Heart right ventricle (tissue), 16 donors: Measurements from ENCODE around the gene TMPRSS2. TPM values are rescaled to one million over a fixed set of nuclear protein-coding genes. Genes with fewer than 3 reads are reported as not detected.

ENCODE experiments used
- ATAC-seq, 8 donors: fragments of 200-7000 bp; cut with Tn5 transposase; one replicate each; pipeline ENCODE4 v1.9.1; 2020; ENCODE audit warnings: mild to moderate bottlenecking in 8 of 8, moderate library complexity in 8 of 8, moderate number of reproducible peaks in 1 of 8
- DNase-seq, 2 donors: peaks; one replicate each; pipeline ENCODE4 v3.0.0-alpha.2; 2020
- H3K27ac ChIP-seq, 10 donors: fragments of 200-600 bp; sonication (generic) in 2 of 10; one replicate each; pipeline versions ENCODE4 v1.5.0 to v1.8.0; 2020 to 2022; ENCODE audit warnings: mild to moderate bottlenecking in 3 of 10
- H3K27me3 ChIP-seq, 7 donors: fragments of 200-600 bp; one replicate each; pipeline ENCODE4 v1.8.0; 2021 to 2022; ENCODE audit warnings: mild to moderate bottlenecking in 2 of 7
- H3K36me3 ChIP-seq, 9 donors: fragments of 200-600 bp; sonication (generic) in 1 of 9; one replicate each; pipeline versions ENCODE4 v1.5.0 to v1.8.0; 2020 to 2022; ENCODE audit warnings: mild to moderate bottlenecking in 2 of 9
- H3K4me1 ChIP-seq, 9 donors: fragments of 200-600 bp; sonication (generic) in 1 of 9; one replicate each; pipeline versions ENCODE4 v1.5.0 to v1.8.0; 2020 to 2022; ENCODE audit warnings: mild to moderate bottlenecking in 4 of 9
- H3K4me3 ChIP-seq, 10 donors: fragments of 200-600 bp; sonication (generic) in 2 of 10; one replicate each; pipeline versions ENCODE4 v1.5.0 to v1.8.0; 2020 to 2022; ENCODE audit warnings: mild to moderate bottlenecking in 7 of 10, moderate library complexity in 2 of 10
- H3K9me3 ChIP-seq, 11 donors: fragments of 200-600 bp in 10 of 11; sonication (generic) in 2 of 11; one replicate each; pipeline versions ENCODE4 v1.5.0 to v1.8.0; 2013 to 2022; ENCODE audit warnings: mild to moderate bottlenecking in 2 of 11, control low read depth in 1 of 11, moderate library complexity in 1 of 11
- WGBS, 2 donors: extraction: QIAGEN DNeasy Blood & Tissue Kit; methylation state at CpG; one replicate each; pipeline ENCODE4 v1.1.7; 2013; ENCODE audit warnings: inconsistent platforms in 1 of 2; 5-methylcytosine and 5-hydroxymethylcytosine counted together
- intact Hi-C, 10 donors: fragments of 100-400 bp; cut with DNase I; formaldehyde crosslinking; loops; one replicate each; pipeline versions ENCODE4 v1.11.1 to v1.14.2; 2022
- polyA plus RNA-seq, 2 donors: library from polyadenylated mRNA; stranded (reverse); fragments of 200-250 nt; gene quantifications; one replicate each; pipeline ENCODE4 v1.2.3, GENCODE V29; 2013
- total RNA-seq, 10 donors: library from RNA; stranded (reverse); fragmentation: NEBNext Ultra II Directional in 3 of 10; extraction: Animal tissue kit (Norgen Biotek cat#: 25700) in 3 of 10; gene quantifications; one replicate each; pipeline versions ENCODE4 v1.2.1 to v1.2.4, GENCODE V29; 2021 to 2023
- TF ChIP-seq, protein P1 (sequence below), 9 donors: fragments of 200-600 bp; sonication (generic) in 2 of 9; IDR thresholded peaks; one replicate each; pipeline versions ENCODE4 v1.5.0 to v1.8.0; 2021 to 2022; ENCODE audit warnings: antibody characterized with exemption in 9 of 9, mild to moderate bottlenecking in 5 of 9, moderate library complexity in 1 of 9
- donor health status: Arrhythmogenic right ventricular cardiomyopathy.
- donor health status: ischemic (EF 13 %, LVEDD 7.1; RV severe dilation, severe dysfunction).
- donor health status: healthy with polysubstance abuse.
- donor health status: DM: no; HTN: yes; CAD: no.
- donor health status: DM: no; HTN: no; CAD: no.
- donor health status: ischemic (EF 25% LVEDD 6.9; RV normal size, moderate dysfunction).
- donor health status: ischemic (EF 25% LVEDD 5.7; RV mildly dilated, moderate dysfunction).
- donor health status: healthy.
- donor health status: DM: yes; HTN: yes; CAD: no.
- donor health status: Ischemic cardiomyopathy.
- donor health status: ischemic (EF 35%, LVEDD 5.7; RV mildly dilated, moderate dysfunction).
- donor health status: nonischemic (EF 11% LVEDD 7.7; RV severe dilation, severe dysfunction).
- donor health status: DM: yes; HTN: yes; CAD: no.
- donor health status: PGD.
- donor health status: ischemic (EF 29% LVEDD 5.4; RV normal size, mild dysfunction).
- donor health status: nonischemic (EF 23%, LVEDD 6.1; RV moderate dilation, normal function).

Gene TMPRSS2
- total and polyA plus RNA-seq, 12 donors = 0.03 TPM; not detected in 11

DNA sequence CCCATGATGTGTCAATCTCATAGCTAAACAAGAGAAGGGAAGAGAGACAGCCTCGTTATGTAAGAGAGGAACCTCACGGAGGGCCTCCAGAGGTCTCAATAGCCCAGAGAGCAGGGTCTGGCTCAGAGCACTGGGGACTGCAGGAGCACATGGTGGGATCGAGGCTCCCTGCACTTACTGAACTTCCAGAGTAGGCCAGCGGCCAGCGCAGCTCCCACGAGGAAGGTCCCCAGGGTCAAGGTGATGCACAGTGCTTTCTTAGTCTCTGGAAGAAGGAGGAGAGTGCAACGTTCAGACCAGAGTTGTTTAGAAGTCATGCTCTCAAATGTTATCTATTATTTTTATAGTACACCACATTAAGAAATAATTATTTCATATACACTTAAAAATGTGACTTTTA, 18.6 kb downstream of the TMPRSS2 start:
- intact Hi-C loops = no loop called here
- DNase-seq = no peak
- H3K4me1 ChIP-seq = peaks cover 0 to 4% (median 0%) of the 10 kb centered on the region in 9 donors
- H3K36me3 ChIP-seq = no peaks in the 10 kb centered on the region
- no peak for ATAC-seq
- H3K4me3 ChIP-seq = no peak overlapping the region
- no peaks in the 10 kb centered on the region for H3K9me3 ChIP-seq
- H3K27ac ChIP-seq = no peak overlapping the region
- peaks cover 0 to 39% (median 11%) of the 10 kb centered on the region in 7 donors for H3K27me3 ChIP-seq
- WGBS, 2 donors = 67 to 70% methylated on average over 7 of the region's 7 CpGs
- TF ChIP-seq, protein P1, sequence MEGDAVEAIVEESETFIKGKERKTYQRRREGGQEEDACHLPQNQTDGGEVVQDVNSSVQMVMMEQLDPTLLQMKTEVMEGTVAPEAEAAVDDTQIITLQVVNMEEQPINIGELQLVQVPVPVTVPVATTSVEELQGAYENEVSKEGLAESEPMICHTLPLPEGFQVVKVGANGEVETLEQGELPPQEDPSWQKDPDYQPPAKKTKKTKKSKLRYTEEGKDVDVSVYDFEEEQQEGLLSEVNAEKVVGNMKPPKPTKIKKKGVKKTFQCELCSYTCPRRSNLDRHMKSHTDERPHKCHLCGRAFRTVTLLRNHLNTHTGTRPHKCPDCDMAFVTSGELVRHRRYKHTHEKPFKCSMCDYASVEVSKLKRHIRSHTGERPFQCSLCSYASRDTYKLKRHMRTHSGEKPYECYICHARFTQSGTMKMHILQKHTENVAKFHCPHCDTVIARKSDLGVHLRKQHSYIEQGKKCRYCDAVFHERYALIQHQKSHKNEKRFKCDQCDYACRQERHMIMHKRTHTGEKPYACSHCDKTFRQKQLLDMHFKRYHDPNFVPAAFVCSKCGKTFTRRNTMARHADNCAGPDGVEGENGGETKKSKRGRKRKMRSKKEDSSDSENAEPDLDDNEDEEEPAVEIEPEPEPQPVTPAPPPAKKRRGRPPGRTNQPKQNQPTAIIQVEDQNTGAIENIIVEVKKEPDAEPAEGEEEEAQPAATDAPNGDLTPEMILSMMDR (IDR thresholded peaks at IDR 0.05) = no peak

DNA sequence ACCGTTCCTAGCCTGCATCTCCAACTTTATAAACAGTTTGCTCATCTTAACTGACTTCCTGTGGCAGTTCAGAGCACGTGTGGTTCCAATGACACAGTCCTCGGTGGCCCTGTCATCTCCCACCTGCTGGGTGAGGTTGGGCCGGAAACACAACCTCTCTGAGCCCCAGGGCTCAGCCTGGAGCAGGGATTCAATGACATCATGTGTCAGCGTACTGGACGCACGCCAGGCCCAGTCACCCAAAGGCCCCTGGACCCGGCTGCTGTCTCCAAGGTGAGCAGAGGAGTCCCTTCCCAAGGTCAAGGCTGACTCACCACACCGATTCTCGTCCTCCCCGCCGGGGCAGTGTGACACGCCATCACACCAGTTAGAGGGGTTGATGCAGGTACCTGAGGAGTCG, 19.9 kb downstream of the TMPRSS2 start:
- ATAC-seq (no peak), DNase-seq (no peak)
- Histone ChIP-seq H3K4me1 (peaks cover 0 to 4% (median 0%) of the 10 kb centered on the region in 9 donors), H3K36me3 (no peaks in the 10 kb centered on the region), H3K4me3 (no peak overlapping the region), H3K9me3 (no peaks in the 10 kb centered on the region), H3K27ac (no peak overlapping the region), H3K27me3 (peaks cover 0 to 39% (median 14%) of the 10 kb centered on the region in 7 donors)
- whole genome bisulfite sequencing, 2 donors = 87 to 91% methylated on average over 14 of the region's 14 CpGs
- intact Hi-C loops = no loop called here
- TF ChIP-seq, protein P1 (IDR thresholded peaks at IDR 0.05) = no peak

DNA sequence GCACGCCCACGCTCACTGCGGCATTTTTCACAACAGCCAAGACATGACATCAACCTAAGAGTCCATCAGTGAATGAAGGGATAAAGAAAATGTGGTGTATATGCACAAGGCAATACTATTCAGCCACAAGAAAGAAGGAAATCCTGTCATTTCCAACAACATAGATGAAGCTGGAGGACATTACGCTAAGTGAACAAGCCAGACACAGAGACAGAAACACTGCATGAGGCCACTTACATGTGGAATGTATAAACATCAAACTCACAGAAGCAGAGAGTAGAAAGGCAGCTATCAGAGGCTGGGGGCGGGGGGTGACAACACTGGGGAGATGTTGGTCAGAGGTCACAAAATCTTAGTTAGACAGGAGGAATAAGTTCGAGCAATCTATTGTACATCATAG, 20.9 kb downstream of the TMPRSS2 start:
- Histone ChIP-seq H3K4me1 (peaks cover 0 to 4% (median 0%) of the 10 kb centered on the region in 9 donors), H3K4me3 (no peak overlapping the region), H3K36me3 (no peaks in the 10 kb centered on the region), H3K27ac (no peak overlapping the region), H3K27me3 (peaks cover 0 to 47% (median 13%) of the 10 kb centered on the region in 7 donors), H3K9me3 (no peaks in the 10 kb centered on the region)
- ATAC-seq = no peak
- no peak for DNase-seq
- intact Hi-C loops = no loop called here
- WGBS, 2 donors = 76 to 80% methylated on average over 6 of the region's 6 CpGs
- TF ChIP-seq, protein P1 (IDR thresholded peaks at IDR 0.05) = no peak

DNA sequence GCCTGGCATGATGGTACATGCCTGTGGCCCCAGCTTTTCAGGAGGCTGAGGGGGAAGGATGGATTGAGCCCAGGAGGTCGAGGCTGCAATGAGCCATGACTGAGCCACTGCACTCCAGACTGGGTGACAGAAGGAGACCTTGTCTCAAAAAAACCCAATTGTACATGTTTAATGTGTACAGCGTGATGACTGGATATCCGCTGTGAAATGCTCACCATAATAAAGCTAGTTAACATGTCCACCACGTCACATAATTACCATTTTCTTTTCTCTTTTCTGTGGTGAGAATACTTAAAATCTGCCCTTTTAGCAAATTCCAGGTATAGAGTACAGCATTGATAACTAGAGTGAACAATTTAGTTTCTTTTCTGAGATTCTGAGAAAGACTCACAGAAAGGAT, 24.0 kb downstream of the TMPRSS2 start:
- TF ChIP-seq, protein P1 (IDR thresholded peaks at IDR 0.05) = no peak
- no peak overlapping the region for H3K4me3 ChIP-seq
- no peaks in the 10 kb centered on the region for H3K36me3 ChIP-seq
- no peaks in the 10 kb centered on the region for H3K9me3 ChIP-seq
- intact Hi-C loops = no loop called here
- peaks cover 0 to 4% (median 0%) of the 10 kb centered on the region in 9 donors for H3K4me1 ChIP-seq
- peaks cover 0 to 49% (median 14%) of the 10 kb centered on the region in 7 donors for H3K27me3 ChIP-seq
- DNase-seq (no peak), ATAC-seq (no peak)
- WGBS, 2 donors = 91 to 92% methylated on average over 4 of the region's 4 CpGs
- no peak overlapping the region for H3K27ac ChIP-seq
